Ascending aorta (tissue), 2 donors: ENCODE measurements around the gene GINM1. TPM values are rescaled to one million over a fixed set of nuclear protein-coding genes. Genes with fewer than 3 reads are reported as not detected.

ENCODE experiments used
- DNase-seq, 2 donors: peaks; one replicate each; pipeline ENCODE4 v3.0.0-alpha.2; 2019; ENCODE audit warnings: low spot score in 2 of 2
- H3K27ac ChIP-seq, 2 donors: fragments of 200-600 bp; sonication (generic); one replicate each; pipeline ENCODE4 v1.5.1; 2016 to 2017; ENCODE audit warnings: mild to moderate bottlenecking in 1 of 2
- H3K27me3 ChIP-seq: fragments of 200-600 bp; sonication (generic); one replicate; pipeline ENCODE4 v1.5.1; 2017
- H3K36me3 ChIP-seq, 2 donors: fragments of 200-600 bp; sonication (generic); one replicate each; pipeline ENCODE4 v1.5.1; 2016
- H3K4me1 ChIP-seq, 2 donors: fragments of 200-600 bp; sonication (generic); one replicate each; pipeline ENCODE4 v1.5.1; 2016 to 2017; ENCODE audit warnings: mild to moderate bottlenecking in 1 of 2
- H3K4me3 ChIP-seq, 2 donors: fragments of 200-600 bp; sonication (generic); one replicate each; pipeline ENCODE4 v1.5.1; 2016 to 2017; ENCODE audit warnings: mild to moderate bottlenecking in 1 of 2
- H3K9me3 ChIP-seq, 2 donors: fragments of 200-600 bp; sonication (generic); one replicate each; pipeline ENCODE4 v1.5.1; 2016
- intact Hi-C: fragments of 100-400 bp; cut with DNase I; formaldehyde crosslinking; loops from one replicate; pipeline ENCODE4 v1.15.1; 2023
- total RNA-seq: library from RNA; depleted of rRNA; stranded (reverse); fragments of >200 nt; gene quantifications from one replicate; pipeline ENCODE4 v1.1.0, GENCODE V29; 2016
- TF ChIP-seq, protein P1 (sequence below), 3 experiments: fragments of 200-600 bp in 2 of 3; fragments of 450-650 bp in 1 of 3; sonication (generic) in 2 of 3; IDR thresholded peaks; one replicate each; pipeline ENCODE4 v1.5.1; 2016 to 2019; ENCODE audit warnings: antibody characterized with exemption in 3 of 3, mild to moderate bottlenecking in 1 of 3, moderate library complexity in 1 of 3

Gene GINM1
- total RNA-seq, 1 donor from 2014 or later: 36.4 TPM

DNA sequence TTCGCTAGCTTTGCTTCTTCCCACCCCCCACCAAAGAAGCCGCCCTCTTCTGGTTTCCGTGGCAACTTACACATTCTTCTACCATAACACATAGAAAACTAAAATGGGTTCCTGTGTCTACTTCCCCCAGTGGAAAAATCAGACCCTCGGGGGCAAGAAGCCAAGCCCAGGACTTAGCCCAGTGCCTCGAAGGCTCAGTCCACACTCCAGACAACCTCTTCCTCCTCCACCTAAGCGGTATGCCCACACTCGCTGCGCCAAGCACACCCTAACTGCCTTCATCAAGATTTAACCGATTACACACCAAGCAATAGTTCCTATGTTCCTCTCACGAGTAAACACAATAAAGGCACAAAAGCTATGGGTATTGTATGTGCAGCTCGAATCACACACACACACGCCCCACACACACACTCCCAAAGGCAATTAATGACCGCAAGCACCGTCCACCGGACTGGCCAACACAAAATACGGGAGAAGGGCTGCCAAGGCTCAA, 20.9 kb upstream of the GINM1 start:
- peak overlapping the region; percentile 88 to 98 for H3K27ac ChIP-seq
- H3K27me3 ChIP-seq: no peaks in the 10 kb centered on the region
- no peaks in the 10 kb centered on the region for H3K9me3 ChIP-seq
- peaks cover 4 to 6% of the 10 kb centered on the region in 2 donors for H3K36me3 ChIP-seq
- peak overlapping the region; percentile 72 to 84 for H3K4me3 ChIP-seq
- peaks cover 4 to 25% of the 10 kb centered on the region in 2 donors for H3K4me1 ChIP-seq
- TF ChIP-seq, protein P1, sequence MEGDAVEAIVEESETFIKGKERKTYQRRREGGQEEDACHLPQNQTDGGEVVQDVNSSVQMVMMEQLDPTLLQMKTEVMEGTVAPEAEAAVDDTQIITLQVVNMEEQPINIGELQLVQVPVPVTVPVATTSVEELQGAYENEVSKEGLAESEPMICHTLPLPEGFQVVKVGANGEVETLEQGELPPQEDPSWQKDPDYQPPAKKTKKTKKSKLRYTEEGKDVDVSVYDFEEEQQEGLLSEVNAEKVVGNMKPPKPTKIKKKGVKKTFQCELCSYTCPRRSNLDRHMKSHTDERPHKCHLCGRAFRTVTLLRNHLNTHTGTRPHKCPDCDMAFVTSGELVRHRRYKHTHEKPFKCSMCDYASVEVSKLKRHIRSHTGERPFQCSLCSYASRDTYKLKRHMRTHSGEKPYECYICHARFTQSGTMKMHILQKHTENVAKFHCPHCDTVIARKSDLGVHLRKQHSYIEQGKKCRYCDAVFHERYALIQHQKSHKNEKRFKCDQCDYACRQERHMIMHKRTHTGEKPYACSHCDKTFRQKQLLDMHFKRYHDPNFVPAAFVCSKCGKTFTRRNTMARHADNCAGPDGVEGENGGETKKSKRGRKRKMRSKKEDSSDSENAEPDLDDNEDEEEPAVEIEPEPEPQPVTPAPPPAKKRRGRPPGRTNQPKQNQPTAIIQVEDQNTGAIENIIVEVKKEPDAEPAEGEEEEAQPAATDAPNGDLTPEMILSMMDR (IDR thresholded peaks at IDR 0.05): no peak
- intact Hi-C loops: loop anchor here (5.0 to 10.0 kb wide), 2 partner anchors 172 to 231 kb away; partner anchors contain the start of genes LATS1 and TAB2
- DNase-seq: peak in 1 of 2 donors; percentile 75

DNA sequence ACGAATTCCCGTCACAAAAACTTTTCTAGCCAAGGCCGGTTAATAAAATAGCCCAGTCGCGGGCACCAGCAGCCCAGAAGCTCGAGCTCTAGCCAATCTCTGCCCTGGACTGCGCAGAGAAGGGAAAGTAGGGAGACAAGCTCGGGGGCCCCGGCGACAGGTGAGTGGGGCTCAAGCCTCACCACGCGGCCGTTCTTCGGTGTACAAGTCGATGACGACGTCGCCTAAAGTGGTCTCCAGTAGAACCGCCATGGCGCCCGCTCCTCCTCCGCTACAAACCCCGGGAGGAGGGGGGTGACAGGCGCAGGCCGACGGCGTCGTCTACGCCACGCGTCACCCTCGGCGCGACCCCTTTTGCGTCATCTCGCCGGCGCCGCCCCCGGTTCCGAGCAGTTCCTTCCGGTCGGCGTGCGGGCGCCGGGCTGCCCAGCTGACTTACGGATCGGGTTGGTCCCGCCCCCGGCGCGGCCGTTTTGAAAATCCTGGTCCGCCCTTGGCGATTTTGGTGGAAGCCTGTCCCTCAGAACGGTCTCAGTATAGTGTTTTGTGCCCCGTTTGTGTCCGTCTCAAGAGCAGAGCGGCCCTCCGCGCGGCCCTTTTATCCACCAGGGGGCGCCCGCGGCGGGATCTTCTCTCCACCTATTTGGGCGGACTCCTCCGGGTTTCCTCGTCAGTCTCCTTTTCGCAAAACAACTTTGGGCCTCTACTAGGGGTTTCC, 20.3 kb upstream of the GINM1 start, which contains the start of gene PPIL4:
PPIL4 (minus strand) TSS at position 290 of the 718 bp plus-strand sequence; CDS start at position 252, 38 bp downstream.
- no peaks in the 10 kb centered on the region for H3K9me3 ChIP-seq
- TF ChIP-seq, protein P1 (IDR thresholded peaks at IDR 0.05): peak; percentile 61 to 70 (median 70)
- intact Hi-C loops: loop anchor here (1.0 to 10.0 kb wide), 4 partner anchors 20 to 231 kb away; partner anchors contain the start of genes GINM1, KATNA1, LATS1 and TAB2

DNA sequence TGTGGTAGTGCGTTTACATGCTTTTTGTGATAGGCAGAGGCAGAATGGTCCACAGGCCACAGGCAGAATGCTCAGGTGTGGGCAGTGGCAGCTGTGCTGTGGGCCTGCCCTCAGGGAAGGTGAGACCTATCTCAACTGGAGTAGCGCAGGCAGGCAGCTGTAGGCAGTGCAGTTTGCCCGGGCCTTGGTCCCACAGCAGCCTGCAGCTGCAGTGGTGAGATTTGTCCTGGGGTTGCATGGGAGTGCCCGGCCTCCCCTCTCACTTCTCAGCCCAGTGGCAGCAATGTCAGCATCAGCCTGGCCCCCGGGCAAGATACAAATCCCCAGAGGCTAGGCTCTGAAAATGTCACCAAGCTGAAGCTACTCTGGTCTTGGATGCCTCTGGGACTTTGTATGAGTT, 14.3 kb upstream of the GINM1 start:
- TF ChIP-seq, protein P1 (IDR thresholded peaks at IDR 0.05): no peak
- no peak overlapping the region for H3K27ac ChIP-seq
- H3K4me3 ChIP-seq: no peak overlapping the region
- H3K27me3 ChIP-seq: no peaks in the 10 kb centered on the region
- H3K9me3 ChIP-seq: no peaks in the 10 kb centered on the region
- no peak for DNase-seq
- H3K4me1 ChIP-seq: no peaks in the 10 kb centered on the region
- no peaks in the 10 kb centered on the region for H3K36me3 ChIP-seq
- intact Hi-C loops: no loop called here

More for the DNA sequence above, 20.3 kb upstream of the GINM1 start, which contains the start of gene PPIL4:
- peak within 1 kb of the TSS; percentile 72 to 84 for H3K4me3 ChIP-seq
- peaks cover 0 to under 1% of the 10 kb centered on the region in 2 donors for H3K36me3 ChIP-seq
- DNase-seq: peak; percentile 87 to 98
- no peaks in the 10 kb centered on the region for H3K27me3 ChIP-seq
- H3K27ac ChIP-seq: peak within 1 kb of the TSS; percentile 88 to 98
- peaks cover 4 to 25% of the 10 kb centered on the region in 2 donors for H3K4me1 ChIP-seq

DNA sequence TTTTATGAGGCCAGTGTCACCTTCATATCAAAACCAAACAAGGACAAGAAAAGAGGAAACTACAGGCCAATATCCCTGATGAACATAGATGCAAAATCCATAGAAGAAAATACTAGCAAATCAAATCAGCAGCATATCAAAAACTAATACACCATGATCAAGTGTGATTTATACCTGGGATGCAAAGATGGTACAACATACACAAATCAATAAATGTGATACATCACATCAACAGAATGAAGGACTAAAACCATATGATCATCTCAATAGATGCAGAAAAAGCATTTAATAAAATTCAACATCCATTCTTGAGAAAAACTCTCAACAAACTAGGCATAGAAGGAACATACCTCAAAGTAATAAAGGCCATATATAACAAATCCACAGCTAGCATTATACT, 8.1 kb upstream of the GINM1 start:
- DNase-seq: no peak
- H3K4me3 ChIP-seq: no peak overlapping the region
- H3K9me3 ChIP-seq: no peaks in the 10 kb centered on the region
- no peaks in the 10 kb centered on the region for H3K4me1 ChIP-seq
- intact Hi-C loops: no loop called here
- H3K27me3 ChIP-seq: no peaks in the 10 kb centered on the region
- H3K36me3 ChIP-seq: no peaks in the 10 kb centered on the region
- no peak overlapping the region for H3K27ac ChIP-seq
- TF ChIP-seq, protein P1 (IDR thresholded peaks at IDR 0.05): no peak

DNA sequence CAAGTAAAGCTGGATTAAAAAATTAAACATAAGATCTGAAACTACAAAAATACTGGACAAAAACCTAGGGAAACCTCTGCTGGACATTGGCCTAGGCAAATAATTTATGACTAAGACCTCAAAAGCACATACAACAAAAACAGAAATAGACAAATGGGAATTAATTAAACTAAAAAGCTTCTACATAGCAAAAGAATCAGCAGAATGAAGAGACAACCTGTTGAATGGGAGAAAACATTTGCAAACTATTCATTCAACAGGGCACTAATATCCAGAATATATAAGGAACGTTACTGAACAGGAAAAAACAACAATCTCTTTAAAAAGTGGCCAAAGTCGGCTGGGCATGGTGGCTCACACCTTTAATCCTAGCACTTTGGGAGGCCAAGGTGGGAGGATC, 6.8 kb upstream of the GINM1 start:
- H3K27me3 ChIP-seq: no peaks in the 10 kb centered on the region
- TF ChIP-seq, protein P1 (IDR thresholded peaks at IDR 0.05): no peak
- intact Hi-C loops: no loop called here
- no peaks in the 10 kb centered on the region for H3K4me1 ChIP-seq
- no peak overlapping the region for H3K4me3 ChIP-seq
- DNase-seq: no peak
- no peak overlapping the region for H3K27ac ChIP-seq
- H3K36me3 ChIP-seq: no peaks in the 10 kb centered on the region
- H3K9me3 ChIP-seq: no peaks in the 10 kb centered on the region
